Measurements from ENCODE around the gene BFSP2. TPM values are rescaled to one million over a fixed set of nuclear protein-coding genes. Genes with fewer than 3 reads are reported as not detected.

Gene BFSP2
- total RNA-seq, 1 experiment from 2014 or later = not detected

DNA sequence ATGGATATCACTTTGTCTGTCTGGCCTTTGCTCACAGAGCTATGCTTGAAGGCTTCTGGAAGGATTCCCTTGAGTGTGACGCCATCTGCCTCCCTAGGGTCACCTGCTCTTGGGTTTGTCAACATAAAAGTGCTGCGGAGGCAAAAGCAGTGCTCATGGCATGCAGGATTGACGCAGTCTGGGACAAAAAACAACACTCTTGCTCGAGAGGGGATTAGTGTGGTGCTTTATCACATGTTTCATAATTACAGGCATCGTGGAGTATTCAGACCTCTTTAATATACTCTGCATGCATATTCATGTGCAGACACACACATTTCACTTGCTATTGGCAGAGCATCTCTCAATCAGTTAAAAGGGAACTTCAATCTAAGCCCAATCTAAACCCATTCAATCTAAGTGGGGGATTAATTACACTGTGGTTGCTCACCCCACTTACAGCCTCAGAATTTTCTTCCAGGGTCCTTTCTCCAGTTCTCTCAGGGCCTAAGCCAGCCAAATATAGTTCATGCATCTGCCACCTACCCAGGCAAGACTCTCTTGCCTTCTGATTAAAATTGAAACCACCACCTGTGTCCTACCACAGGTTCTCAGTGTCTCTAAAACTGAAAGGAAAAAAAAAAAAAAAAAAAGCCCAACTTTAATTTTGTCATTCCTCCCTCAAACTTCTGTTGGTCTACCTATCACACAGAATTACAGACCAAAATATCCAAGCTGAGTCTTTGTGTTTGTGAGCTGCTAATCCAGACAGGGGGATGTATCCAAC, 75.6 kb downstream of the BFSP2 start:
- DNase-seq (ENCODE audit: unreplicated experiment) = no peak
- ChIA-PET CTCF (interaction anchor here (0.7 to 1.5 kb wide), 4 partner anchors 10 to 16 kb away, joined by 3 to 10 read pairs (median 4); no protein-coding TSS in a partner anchor), POLR2A (interaction anchor here (0.7 kb wide), 1 partner anchor 15 kb away, joined by 3 read pairs; no protein-coding TSS in a partner anchor)
- no TSS peak for BruUV-seq (replicated peaks)
- Mint-ChIP-seq H3K9me3 (ENCODE audit: unreplicated experiment) (no peaks in the 10 kb centered on the region), H3K27ac (ENCODE audit: low read depth, unreplicated experiment) (no peak overlapping the region), H3K36me3 (ENCODE audit: insufficient read depth, unreplicated experiment) (no peaks in the 10 kb centered on the region), H3K27me3 (ENCODE audit: insufficient read depth, unreplicated experiment) (no peaks in the 10 kb centered on the region), H3K4me3 (ENCODE audit: unreplicated experiment) (no peak overlapping the region), H3K4me1 (ENCODE audit: insufficient read depth, unreplicated experiment) (peaks cover 6% of the 10 kb centered on the region)
- no peak for TF ChIP-seq CTCF (IDR thresholded peaks at IDR 0.05; ENCODE audit: unreplicated experiment)
- intact Hi-C loops (cut with micrococcal nuclease) = no loop called here

DNA sequence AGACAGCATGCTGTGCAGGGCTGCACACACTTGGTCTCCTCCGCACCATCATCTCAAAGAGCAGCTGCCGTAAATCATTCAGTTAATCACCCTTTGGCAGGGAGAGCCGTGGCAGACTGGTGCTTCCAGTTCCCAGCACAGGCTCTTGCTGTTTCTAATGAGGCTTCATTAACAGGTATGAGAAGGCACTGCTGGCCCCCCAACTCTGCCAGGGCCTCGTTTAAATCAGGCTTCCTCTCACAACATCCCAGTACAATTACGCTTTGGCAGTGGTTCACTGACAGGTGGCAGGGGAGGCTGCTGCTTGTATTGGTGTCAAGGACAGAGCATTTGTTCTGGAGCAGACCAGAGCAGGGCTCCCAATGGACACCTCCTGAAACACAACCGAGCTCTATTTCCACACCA, 77.1 kb downstream of the BFSP2 start:
- intact Hi-C loops (cut with micrococcal nuclease) = no loop called here
- Mint-ChIP-seq H3K4me1 (ENCODE audit: insufficient read depth, unreplicated experiment) (peaks cover 6% of the 10 kb centered on the region), H3K36me3 (ENCODE audit: insufficient read depth, unreplicated experiment) (no peaks in the 10 kb centered on the region), H3K9me3 (ENCODE audit: unreplicated experiment) (no peaks in the 10 kb centered on the region), H3K27ac (ENCODE audit: low read depth, unreplicated experiment) (no peak overlapping the region), H3K4me3 (ENCODE audit: unreplicated experiment) (no peak overlapping the region), H3K27me3 (ENCODE audit: insufficient read depth, unreplicated experiment) (no peaks in the 10 kb centered on the region)
- CTCF ChIA-PET = interaction anchor here (0.6 kb wide), 1 partner anchor 1104 kb away, joined by 3 read pairs; no protein-coding TSS in a partner anchor
- POLR2A ChIA-PET = no interaction called here
- no peak for TF ChIP-seq CTCF (IDR thresholded peaks at IDR 0.05; ENCODE audit: unreplicated experiment)
- DNase-seq (ENCODE audit: unreplicated experiment) = no peak
- no TSS peak for BruUV-seq (replicated peaks)

- intact Hi-C loops (cut with micrococcal nuclease) = no loop called here
Measured at GRCh38 chr3:133477487-133477886, 77.6 kb downstream of the BFSP2 start.

More at GRCh38 chr3:133477487-133477886, 77.6 kb downstream of the BFSP2 start:
- ChIA-PET POLR2A (no interaction called here), CTCF (no interaction called here)
- H3K4me1 Mint-ChIP-seq (ENCODE audit: insufficient read depth, unreplicated experiment) = peaks cover 6% of the 10 kb centered on the region
- H3K9me3 Mint-ChIP-seq (ENCODE audit: unreplicated experiment) = no peaks in the 10 kb centered on the region
- H3K4me3 Mint-ChIP-seq (ENCODE audit: unreplicated experiment) = no peak overlapping the region
- H3K27me3 Mint-ChIP-seq (ENCODE audit: insufficient read depth, unreplicated experiment) = no peaks in the 10 kb centered on the region
- H3K27ac Mint-ChIP-seq (ENCODE audit: low read depth, unreplicated experiment) = no peak overlapping the region
- TF ChIP-seq CTCF (IDR thresholded peaks at IDR 0.05; ENCODE audit: unreplicated experiment) = no peak
- no TSS peak for BruUV-seq (replicated peaks)
- no peak for DNase-seq (ENCODE audit: unreplicated experiment)
- H3K36me3 Mint-ChIP-seq (ENCODE audit: insufficient read depth, unreplicated experiment) = no peaks in the 10 kb centered on the region

Data from MCF 10A (cell line).